GM21786 (cell line): ENCODE measurements around the gene CHST12.
"Not testable (repeated sequence)": the region's sequence is repeated elsewhere in the genome, so short reads cannot be mapped to it uniquely, and the experiment has no call there.

Source experiments
- ATAC-seq: cut with Tn5 transposase; IDR thresholded peaks from one replicate; pipeline ENCODE4 v1.9.1; 2021; ENCODE audit not compliant: unreplicated experiment

CHST12 gene

GRCh38 chr7:2377492-2377891 lies 25.9 kb upstream of the CHST12 start:
- ATAC-seq: not testable (repeated sequence)

GRCh38 chr7:2378125-2378524 lies 25.3 kb upstream of the CHST12 start:
- ATAC-seq: not testable (repeated sequence)

- ATAC-seq: no peak
These were observed 24.2 kb upstream of the CHST12 start for GRCh38 chr7:2379161-2379560.

- no peak for ATAC-seq
These were observed 23.5 kb upstream of the CHST12 start for GRCh38 chr7:2379821-2380450.

GRCh38 chr7:2380461-2380860 lies 22.9 kb upstream of the CHST12 start:
- no peak for ATAC-seq

GRCh38 chr7:2381227-2381626 lies 22.2 kb upstream of the CHST12 start:
- no peak for ATAC-seq

GRCh38 chr7:2381881-2382509 lies 21.4 kb upstream of the CHST12 start:
- ATAC-seq: no peak

GRCh38 chr7:2383543-2384274 lies 19.7 kb upstream of the CHST12 start:
- no peak for ATAC-seq

GRCh38 chr7:2384354-2385243 lies 18.8 kb upstream of the CHST12 start:
- no peak for ATAC-seq

GRCh38 chr7:2386122-2386521 lies 17.3 kb upstream of the CHST12 start:
- not testable (repeated sequence) for ATAC-seq

GRCh38 chr7:2386964-2387669 lies 16.3 kb upstream of the CHST12 start:
- ATAC-seq: no peak

- no peak for ATAC-seq
These were observed 15.3 kb upstream of the CHST12 start for GRCh38 chr7:2387897-2388636.

- ATAC-seq: no peak
These were observed 14.8 kb upstream of the CHST12 start for GRCh38 chr7:2388637-2388954.

GRCh38 chr7:2390020-2390816 lies 13.2 kb upstream of the CHST12 start:
- ATAC-seq: not testable (repeated sequence)

GRCh38 chr7:2393706-2394105 lies 9.7 kb upstream of the CHST12 start:
- ATAC-seq: no peak

- no peak for ATAC-seq
These were observed 8.8 kb upstream of the CHST12 start for GRCh38 chr7:2394566-2395082.

GRCh38 chr7:2398506-2398905 lies 4.9 kb upstream of the CHST12 start:
- no peak for ATAC-seq

GRCh38 chr7:2399848-2400587 lies 3.4 kb upstream of the CHST12 start:
- ATAC-seq: no peak

GRCh38 chr7:2402687-2403013 lies 761 bp upstream of the CHST12 start:
- ATAC-seq: no peak
